ENCODE measurements around the gene BRI3.
"Not testable (repeated sequence)": the region's sequence is repeated elsewhere in the genome, so short reads cannot be mapped to it uniquely, and the experiment has no call there.

The BRI3 gene

GRCh38 chr7:98309566-98309965 lies 28.1 kb downstream of the BRI3 start:
- DNase-seq (ENCODE audit: low read depth) = no peak
- TF ChIP-seq CTCF (IDR thresholded peaks at IDR 0.05; ENCODE audit: control insufficient read depth, extremely low read depth, insufficient read depth) = no peak
- no peak overlapping the region for H3K4me3 ChIP-seq (ENCODE audit: low read depth, low read length)

GRCh38 chr7:98312201-98312600 lies 30.7 kb downstream of the BRI3 start:
- no peak for TF ChIP-seq CTCF (IDR thresholded peaks at IDR 0.05; ENCODE audit: control insufficient read depth, extremely low read depth, insufficient read depth)
- DNase-seq (ENCODE audit: low read depth) = no peak
- H3K4me3 ChIP-seq (ENCODE audit: low read depth, low read length) = no peak overlapping the region

- no peak for DNase-seq (ENCODE audit: low read depth)
- no peak overlapping the region for H3K4me3 ChIP-seq (ENCODE audit: low read depth, low read length)
- TF ChIP-seq CTCF (IDR thresholded peaks at IDR 0.05; ENCODE audit: control insufficient read depth, extremely low read depth, insufficient read depth) = no peak
These were observed 33.0 kb downstream of the BRI3 start for GRCh38 chr7:98314469-98314868.

- peak; percentile 70 for DNase-seq (ENCODE audit: low read depth)
- H3K4me3 ChIP-seq (ENCODE audit: low read depth, low read length) = no peak overlapping the region
- no peak for TF ChIP-seq CTCF (IDR thresholded peaks at IDR 0.05; ENCODE audit: control insufficient read depth, extremely low read depth, insufficient read depth)
These were observed 34.0 kb downstream of the BRI3 start for GRCh38 chr7:98315318-98315993.

GRCh38 chr7:98315994-98316527 lies 34.6 kb downstream of the BRI3 start:
- H3K4me3 ChIP-seq (ENCODE audit: low read depth, low read length); DNase-seq (ENCODE audit: low read depth): not testable (repeated sequence)

GRCh38 chr7:98317366-98318040 lies 36.0 kb downstream of the BRI3 start:
- DNase-seq (ENCODE audit: low read depth) = no peak
- no peak for TF ChIP-seq CTCF (IDR thresholded peaks at IDR 0.05; ENCODE audit: control insufficient read depth, extremely low read depth, insufficient read depth)
- no peak overlapping the region for H3K4me3 ChIP-seq (ENCODE audit: low read depth, low read length)

- TF ChIP-seq CTCF (IDR thresholded peaks at IDR 0.05; ENCODE audit: control insufficient read depth, extremely low read depth, insufficient read depth) = no peak
- H3K4me3 ChIP-seq (ENCODE audit: low read depth, low read length) = no peak overlapping the region
- DNase-seq (ENCODE audit: low read depth) = no peak
These were observed 37.7 kb downstream of the BRI3 start for GRCh38 chr7:98319176-98319575.
